OCI-LY3 (cell line): ENCODE results near the gene UGT1A10.
"Not testable (repeated sequence)": the region's sequence is repeated elsewhere in the genome, so short reads cannot be mapped to it uniquely, and the experiment has no call there.

ENCODE experiments used
- H2AFZ ChIP-seq: fragments of 200-600, 300-600 bp; shearing (Covaris generic); 2 replicates; pipeline ENCODE4 v1.6.0; 2014; ENCODE audit warnings: antibody characterized with exemption, low read depth, low read length
- H3K27ac ChIP-seq: fragments of 200-600, 300-600 bp; sonication (generic); 2 replicates; pipeline ENCODE4 v1.5.1; 2014; ENCODE audit warnings: mild to moderate bottlenecking, low read length, moderate library complexity, mixed read lengths
- H3K27me3 ChIP-seq: fragments of 200-600, 300-600 bp; sonication (generic); 2 replicates; pipeline ENCODE4 v1.6.1; 2014; ENCODE audit warnings: low read depth, low read length, mixed read lengths
- H3K36me3 ChIP-seq: fragments of 200-600, 300-600 bp; sonication (generic); replicated peaks from 2 replicates; pipeline ENCODE3; 2014; ENCODE audit warnings: low read depth, low read length, mixed read lengths
- H3K4me1 ChIP-seq: fragments of 300-600, 200-600 bp; sonication (generic); 2 replicates; pipeline ENCODE4 v1.6.1; 2014; ENCODE audit warnings: low read length, mixed read lengths
- H3K4me2 ChIP-seq: fragments of 200-600, 300-600 bp; sonication (generic); 2 replicates; pipeline ENCODE4 v1.6.1; 2014; ENCODE audit warnings: low read length, mixed read lengths
- H3K4me3 ChIP-seq: fragments of 300-600, 200-600 bp; sonication (generic); 2 replicates; pipeline ENCODE4 v1.5.1; 2014; ENCODE audit warnings: antibody characterized with exemption, mild to moderate bottlenecking, low read length, moderate library complexity
- H3K79me2 ChIP-seq: fragments of 300-600, 200-600 bp; shearing (Covaris generic); 2 replicates; pipeline ENCODE4 v1.6.1; 2014; ENCODE audit warnings: mild to moderate bottlenecking, low read length, mixed read lengths
- H3K9ac ChIP-seq: fragments of 300-600, 200-600 bp; shearing (Covaris generic); 2 replicates; pipeline ENCODE4 v1.6.0; 2014; ENCODE audit warnings: mild to moderate bottlenecking, low read length, moderate library complexity
- H3K9me3 ChIP-seq: fragments of 200-600, 300-600 bp; shearing (Covaris generic); 2 replicates; pipeline ENCODE4 v1.6.1; 2014; ENCODE audit warnings: low read length, mixed read lengths; ENCODE audit not compliant: insufficient read depth
- H4K20me1 ChIP-seq: fragments of 200-600, 300-600 bp; sonication (generic); 2 replicates; pipeline ENCODE4 v1.6.1; 2016; ENCODE audit warnings: low read length, mixed read lengths; ENCODE audit not compliant: insufficient read depth
- EZH2phosphoT487 ChIP-seq: fragments of 200-600 bp; shearing (Covaris generic); IDR thresholded peaks from 2 replicates; pipeline ENCODE4 v1.6.1; 2018; ENCODE audit warnings: antibody characterized with exemption, mixed run types, low read depth
- TF ChIP-seq, protein P1 (sequence below): fragments of 200-600, 300-600 bp; sonication (generic); IDR thresholded peaks from 2 replicates; pipeline ENCODE4 v1.5.1; 2014; ENCODE audit warnings: antibody characterized with exemption, low read length, low read depth

Gene UGT1A10

DNA sequence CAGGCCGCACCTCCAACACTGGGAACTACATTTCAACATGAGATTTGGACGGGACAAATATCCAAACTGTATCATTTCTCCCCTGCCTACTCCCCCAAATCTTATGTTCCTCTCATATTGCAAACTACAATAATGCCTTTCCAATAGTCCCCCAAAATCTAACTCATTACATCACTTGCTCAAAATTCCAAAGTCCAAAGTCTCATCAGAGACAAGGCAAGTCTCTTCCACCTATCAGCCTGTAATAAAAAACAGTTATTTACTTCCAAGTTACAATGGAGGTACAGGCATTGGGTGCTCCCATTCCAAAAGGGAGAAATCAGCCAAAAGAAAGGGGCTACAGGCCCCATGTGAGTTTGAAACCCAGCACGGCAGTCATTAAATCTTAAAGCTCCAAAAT, 31.4 kb upstream of the UGT1A10 start:
- H3K4me3 ChIP-seq = no peak overlapping the region
- no peak overlapping the region for H2AFZ ChIP-seq
- no peak overlapping the region for H3K9ac ChIP-seq
- no peaks in the 10 kb centered on the region for H3K4me1 ChIP-seq
- TF ChIP-seq, protein P1, sequence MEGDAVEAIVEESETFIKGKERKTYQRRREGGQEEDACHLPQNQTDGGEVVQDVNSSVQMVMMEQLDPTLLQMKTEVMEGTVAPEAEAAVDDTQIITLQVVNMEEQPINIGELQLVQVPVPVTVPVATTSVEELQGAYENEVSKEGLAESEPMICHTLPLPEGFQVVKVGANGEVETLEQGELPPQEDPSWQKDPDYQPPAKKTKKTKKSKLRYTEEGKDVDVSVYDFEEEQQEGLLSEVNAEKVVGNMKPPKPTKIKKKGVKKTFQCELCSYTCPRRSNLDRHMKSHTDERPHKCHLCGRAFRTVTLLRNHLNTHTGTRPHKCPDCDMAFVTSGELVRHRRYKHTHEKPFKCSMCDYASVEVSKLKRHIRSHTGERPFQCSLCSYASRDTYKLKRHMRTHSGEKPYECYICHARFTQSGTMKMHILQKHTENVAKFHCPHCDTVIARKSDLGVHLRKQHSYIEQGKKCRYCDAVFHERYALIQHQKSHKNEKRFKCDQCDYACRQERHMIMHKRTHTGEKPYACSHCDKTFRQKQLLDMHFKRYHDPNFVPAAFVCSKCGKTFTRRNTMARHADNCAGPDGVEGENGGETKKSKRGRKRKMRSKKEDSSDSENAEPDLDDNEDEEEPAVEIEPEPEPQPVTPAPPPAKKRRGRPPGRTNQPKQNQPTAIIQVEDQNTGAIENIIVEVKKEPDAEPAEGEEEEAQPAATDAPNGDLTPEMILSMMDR = no peak
- TF ChIP-seq EZH2phosphoT487 = no peak
- H3K4me2 ChIP-seq = no peak overlapping the region
- no peaks in the 10 kb centered on the region for H4K20me1 ChIP-seq
- no peaks in the 10 kb centered on the region for H3K36me3 ChIP-seq
- H3K27ac ChIP-seq = no peak overlapping the region
- H3K9me3 ChIP-seq = no peaks in the 10 kb centered on the region
- no peaks in the 10 kb centered on the region for H3K27me3 ChIP-seq
- H3K79me2 ChIP-seq = no peaks in the 10 kb centered on the region

DNA sequence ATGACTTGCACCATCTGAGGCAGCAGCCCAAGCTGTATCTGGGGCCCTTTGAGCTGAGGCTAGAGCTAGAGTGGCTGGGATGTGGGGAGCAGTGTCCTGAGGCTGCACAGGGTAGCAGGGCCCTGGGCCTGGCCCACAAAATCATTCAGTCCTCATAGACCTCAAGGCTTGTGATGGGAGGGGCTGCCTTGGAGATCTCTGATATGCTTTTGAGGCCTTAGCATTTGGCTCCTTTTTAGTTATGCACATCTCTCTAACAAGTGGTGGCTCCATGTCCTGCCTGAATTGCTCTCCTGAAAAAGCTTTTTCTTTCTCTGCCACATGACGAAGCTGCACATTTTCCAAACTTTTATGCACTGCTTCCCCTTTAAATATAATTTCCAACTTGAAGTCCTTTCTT, 30.6 kb upstream of the UGT1A10 start:
- Histone ChIP-seq H3K9me3 (no peaks in the 10 kb centered on the region), H3K79me2 (no peaks in the 10 kb centered on the region), H4K20me1 (no peaks in the 10 kb centered on the region), H3K27me3 (no peaks in the 10 kb centered on the region), H3K9ac (no peak overlapping the region), H3K4me3 (no peak overlapping the region), H3K27ac (no peak overlapping the region), H3K36me3 (no peaks in the 10 kb centered on the region), H2AFZ (no peak overlapping the region), H3K4me1 (no peaks in the 10 kb centered on the region), H3K4me2 (no peak overlapping the region)
- TF ChIP-seq EZH2phosphoT487 = no peak
- TF ChIP-seq, protein P1 = no peak

DNA sequence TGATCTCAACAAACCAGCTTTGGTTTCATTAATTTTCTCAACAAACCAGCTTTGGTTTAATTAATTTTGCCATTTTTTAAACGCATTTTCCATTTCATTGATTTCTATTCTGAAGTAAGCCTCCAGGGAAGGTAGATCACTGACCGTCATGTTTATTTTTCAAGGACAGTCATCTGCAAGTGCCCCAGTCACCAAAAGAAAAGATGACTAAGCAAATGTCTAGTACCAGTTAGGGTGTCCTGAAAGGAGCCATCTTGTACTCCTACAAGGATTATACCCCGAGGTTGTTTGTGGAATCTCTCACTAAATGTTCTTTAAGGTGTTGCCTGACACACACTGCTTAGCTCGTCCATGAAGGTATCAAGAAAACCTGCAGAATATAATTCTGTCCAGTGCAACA, 25.0 kb upstream of the UGT1A10 start:
- no peak overlapping the region for H3K4me3 ChIP-seq
- H3K27me3 ChIP-seq = no peaks in the 10 kb centered on the region
- TF ChIP-seq EZH2phosphoT487 = no peak
- TF ChIP-seq, protein P1 = no peak

DNA sequence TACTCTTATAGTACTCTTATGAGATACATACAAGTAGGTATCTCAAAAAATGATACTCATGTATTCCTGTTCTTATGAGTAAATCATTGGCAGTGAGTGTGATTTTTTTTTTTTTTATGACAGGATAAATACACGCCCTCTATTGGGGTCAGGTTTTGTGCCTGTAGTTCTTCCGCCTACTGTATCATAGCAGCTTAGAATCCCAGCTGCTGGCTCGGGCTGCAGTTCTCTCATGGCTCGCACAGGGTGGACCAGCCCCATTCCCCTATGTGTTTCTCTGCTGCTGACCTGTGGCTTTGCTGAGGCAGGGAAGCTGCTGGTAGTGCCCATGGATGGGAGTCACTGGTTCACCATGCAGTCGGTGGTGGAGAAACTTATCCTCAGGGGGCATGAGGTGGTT, 18.8 kb upstream of the UGT1A10 start, which contains the start of gene UGT1A8:
Gene UGT1A8, plus strand, starts transcription at position 158 of the 400 bp plus-strand sequence. Its CDS starts 75 bp downstream, at position 233.
- not testable (repeated sequence) for H3K9ac ChIP-seq, H2AFZ ChIP-seq, H3K4me3 ChIP-seq, H3K27me3 ChIP-seq, H3K27ac ChIP-seq, H3K36me3 ChIP-seq, H3K79me2 ChIP-seq, H3K4me2 ChIP-seq, H3K9me3 ChIP-seq, H4K20me1 ChIP-seq, H3K4me1 ChIP-seq

More for the DNA sequence above, 25.0 kb upstream of the UGT1A10 start:
- Histone ChIP-seq H3K4me1 (no peaks in the 10 kb centered on the region), H3K9ac (no peak overlapping the region), H3K27ac (no peak overlapping the region), H3K9me3 (no peaks in the 10 kb centered on the region), H4K20me1 (no peaks in the 10 kb centered on the region), H3K79me2 (no peaks in the 10 kb centered on the region), H2AFZ (no peak overlapping the region), H3K36me3 (no peaks in the 10 kb centered on the region), H3K4me2 (no peak overlapping the region)

DNA sequence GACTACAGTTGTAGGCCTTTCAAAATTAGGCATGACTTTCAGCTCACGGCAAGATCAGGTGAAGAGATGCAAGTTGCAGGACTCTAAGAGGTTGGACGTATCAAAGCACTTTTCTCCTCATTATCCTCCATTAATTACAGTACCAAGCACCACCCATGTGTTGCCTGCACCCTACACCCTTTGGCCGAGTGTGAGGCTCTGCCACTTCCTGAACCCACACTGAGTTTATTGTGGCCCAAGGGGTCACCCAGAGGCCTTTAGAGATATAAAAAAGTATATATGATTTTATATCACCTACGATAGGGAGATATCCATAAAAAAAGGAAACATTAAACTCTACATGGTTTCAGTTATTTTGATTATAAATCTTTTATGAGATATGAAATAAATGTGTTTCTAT, 16.0 kb upstream of the UGT1A10 start:
- H4K20me1 ChIP-seq = no peaks in the 10 kb centered on the region
- H3K27ac ChIP-seq = no peak overlapping the region
- H3K79me2 ChIP-seq = no peaks in the 10 kb centered on the region
- H3K9ac ChIP-seq = no peak overlapping the region
- H3K4me3 ChIP-seq = no peak overlapping the region
- no peaks in the 10 kb centered on the region for H3K27me3 ChIP-seq
- H2AFZ ChIP-seq = no peak overlapping the region
- H3K4me1 ChIP-seq = no peaks in the 10 kb centered on the region
- H3K36me3 ChIP-seq = no peaks in the 10 kb centered on the region
- no peaks in the 10 kb centered on the region for H3K9me3 ChIP-seq
- H3K4me2 ChIP-seq = no peak overlapping the region
- TF ChIP-seq EZH2phosphoT487 = no peak
- TF ChIP-seq, protein P1 = no peak

DNA sequence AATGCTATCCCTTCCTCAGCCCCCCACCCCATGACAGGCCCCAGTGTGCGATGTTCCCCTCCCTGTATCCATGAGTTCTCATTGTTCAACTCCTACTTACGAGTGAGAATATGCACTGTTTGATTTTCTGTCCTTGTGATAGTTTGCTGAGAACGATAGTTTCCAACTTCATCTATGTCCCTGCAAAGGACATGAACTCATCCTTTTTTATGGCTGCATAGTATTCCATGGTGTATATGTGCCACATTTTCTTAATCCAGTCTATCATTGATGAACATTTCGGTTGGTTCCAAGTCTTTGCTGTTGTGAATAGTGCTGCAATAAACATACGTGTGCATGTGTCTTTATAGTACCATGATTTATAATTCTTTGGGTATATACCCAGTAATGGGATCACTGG, 14.4 kb upstream of the UGT1A10 start:
- H2AFZ ChIP-seq, H3K79me2 ChIP-seq, H3K9ac ChIP-seq, H3K4me2 ChIP-seq, H3K4me1 ChIP-seq, H4K20me1 ChIP-seq, H3K4me3 ChIP-seq, H3K36me3 ChIP-seq, H3K27ac ChIP-seq, H3K27me3 ChIP-seq, H3K9me3 ChIP-seq: not testable (repeated sequence)
